ENCODE measurements around the gene PHLPP2.

PHLPP2 gene, protein sequence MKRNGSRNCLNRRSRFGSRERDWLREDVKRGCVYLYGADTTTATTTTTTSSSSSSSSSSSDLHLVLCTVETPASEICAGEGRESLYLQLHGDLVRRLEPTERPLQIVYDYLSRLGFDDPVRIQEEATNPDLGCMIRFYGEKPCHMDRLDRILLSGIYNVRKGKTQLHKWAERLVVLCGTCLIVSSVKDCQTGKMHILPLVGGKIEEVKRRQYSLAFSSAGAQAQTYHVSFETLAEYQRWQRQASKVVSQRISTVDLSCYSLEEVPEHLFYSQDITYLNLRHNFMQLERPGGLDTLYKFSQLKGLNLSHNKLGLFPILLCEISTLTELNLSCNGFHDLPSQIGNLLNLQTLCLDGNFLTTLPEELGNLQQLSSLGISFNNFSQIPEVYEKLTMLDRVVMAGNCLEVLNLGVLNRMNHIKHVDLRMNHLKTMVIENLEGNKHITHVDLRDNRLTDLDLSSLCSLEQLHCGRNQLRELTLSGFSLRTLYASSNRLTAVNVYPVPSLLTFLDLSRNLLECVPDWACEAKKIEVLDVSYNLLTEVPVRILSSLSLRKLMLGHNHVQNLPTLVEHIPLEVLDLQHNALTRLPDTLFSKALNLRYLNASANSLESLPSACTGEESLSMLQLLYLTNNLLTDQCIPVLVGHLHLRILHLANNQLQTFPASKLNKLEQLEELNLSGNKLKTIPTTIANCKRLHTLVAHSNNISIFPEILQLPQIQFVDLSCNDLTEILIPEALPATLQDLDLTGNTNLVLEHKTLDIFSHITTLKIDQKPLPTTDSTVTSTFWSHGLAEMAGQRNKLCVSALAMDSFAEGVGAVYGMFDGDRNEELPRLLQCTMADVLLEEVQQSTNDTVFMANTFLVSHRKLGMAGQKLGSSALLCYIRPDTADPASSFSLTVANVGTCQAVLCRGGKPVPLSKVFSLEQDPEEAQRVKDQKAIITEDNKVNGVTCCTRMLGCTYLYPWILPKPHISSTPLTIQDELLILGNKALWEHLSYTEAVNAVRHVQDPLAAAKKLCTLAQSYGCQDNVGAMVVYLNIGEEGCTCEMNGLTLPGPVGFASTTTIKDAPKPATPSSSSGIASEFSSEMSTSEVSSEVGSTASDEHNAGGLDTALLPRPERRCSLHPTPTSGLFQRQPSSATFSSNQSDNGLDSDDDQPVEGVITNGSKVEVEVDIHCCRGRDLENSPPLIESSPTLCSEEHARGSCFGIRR (N-terminal part only)

DNA sequence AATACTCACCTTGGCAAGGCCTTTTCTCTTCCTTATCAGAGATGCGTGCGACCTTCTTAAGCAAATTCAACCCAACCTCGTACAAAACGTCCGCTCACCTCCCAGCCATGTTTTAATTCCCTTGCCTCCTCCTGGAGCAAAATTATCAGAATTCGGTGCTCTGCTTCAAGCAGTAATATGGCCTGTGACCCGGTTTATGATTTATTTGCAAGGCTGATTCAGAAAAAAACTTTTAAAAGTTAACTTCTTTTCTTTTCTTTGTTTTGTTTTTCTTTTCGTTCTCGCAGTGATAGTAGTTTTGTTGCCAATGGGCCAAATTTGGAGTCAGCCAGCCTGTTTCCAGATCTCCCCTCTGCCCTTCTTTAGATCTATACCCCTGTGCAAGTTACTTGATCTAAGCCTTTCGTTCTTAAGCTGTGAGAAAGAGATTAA is at the start of gene PHLPP2:
Gene PHLPP2 (minus strand): TSS at position 382 of the 432 bp plus-strand sequence. CDS start 9,906 bp downstream, outside the sequence.
- DNase-seq: no peak

DNA sequence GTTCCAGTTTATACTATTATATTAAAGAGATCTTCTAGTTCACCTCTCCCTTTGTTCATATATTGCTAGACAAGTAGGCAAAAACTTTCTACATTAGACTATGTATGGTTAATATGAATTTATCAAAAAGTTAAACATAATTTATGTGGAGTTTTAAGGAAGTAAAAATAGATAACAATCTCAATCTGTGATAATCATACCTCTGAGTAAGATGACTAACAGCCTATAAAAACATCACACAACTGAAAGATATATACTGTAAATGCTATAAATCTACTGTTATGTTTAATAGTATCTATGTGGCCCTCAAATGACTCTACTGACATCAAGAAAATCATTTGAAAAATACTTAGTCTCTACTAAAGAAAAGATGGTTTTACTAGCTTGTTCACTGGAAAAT is 47.1 kb upstream of the PHLPP2 start:
- no peak for DNase-seq

DNA sequence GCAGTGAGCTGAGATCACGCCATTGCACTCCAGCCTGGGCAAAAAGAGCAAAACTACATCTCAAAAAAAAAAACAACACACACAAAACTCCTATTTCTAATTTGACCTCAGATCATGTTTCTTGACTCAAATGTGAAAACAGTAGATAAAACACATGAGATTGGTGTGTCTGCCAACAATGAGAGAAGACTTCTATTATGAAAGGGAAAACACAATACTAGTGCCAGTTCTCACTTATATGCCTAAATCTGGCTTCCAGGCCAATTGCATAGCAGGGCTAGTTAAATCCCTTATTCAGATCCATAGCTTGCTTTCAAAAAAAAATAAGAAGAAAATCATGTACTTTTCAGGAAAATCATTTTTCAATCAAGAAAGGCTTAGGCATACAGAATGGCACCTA is 44.7 kb upstream of the PHLPP2 start:
- DNase-seq: no peak

DNA sequence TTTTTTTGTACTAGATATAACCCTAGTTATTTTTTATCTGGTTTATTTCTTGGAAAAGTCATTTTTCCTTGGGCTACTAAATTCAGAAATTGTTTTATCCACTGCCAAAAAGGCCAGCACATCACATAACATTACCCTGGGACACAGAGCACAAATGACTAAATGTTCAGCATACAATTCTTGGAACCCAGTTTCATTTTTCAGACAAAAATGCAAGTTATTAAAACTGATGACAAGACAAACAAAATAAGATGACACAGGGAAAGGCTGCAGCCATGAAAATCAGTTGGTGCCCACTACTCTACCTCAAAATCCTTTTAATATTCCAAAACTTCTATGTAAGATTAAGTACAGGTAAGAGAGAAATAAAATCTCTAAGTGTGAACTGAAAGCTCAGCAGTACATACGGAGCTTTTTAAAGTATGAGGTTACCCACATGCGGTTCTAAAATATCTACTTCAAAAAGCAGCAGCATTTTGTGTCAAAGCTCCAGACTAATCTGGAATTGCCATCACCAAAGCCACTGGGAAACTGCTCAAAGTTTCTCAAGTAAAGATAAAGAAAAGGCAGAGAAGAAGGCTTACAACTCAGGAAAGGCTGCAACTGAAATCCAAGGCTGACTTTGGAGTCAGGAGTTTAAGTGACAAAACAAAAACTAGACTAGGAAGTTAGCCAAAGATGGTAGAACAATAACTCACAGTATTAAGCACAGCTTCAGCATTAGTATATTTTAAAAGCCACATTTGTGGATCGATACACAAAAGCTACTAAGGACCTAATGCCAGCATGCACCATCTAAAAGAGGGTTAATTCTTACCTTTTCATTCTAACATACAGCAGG is 42.8 kb upstream of the PHLPP2 start:
- no peak for DNase-seq

DNA sequence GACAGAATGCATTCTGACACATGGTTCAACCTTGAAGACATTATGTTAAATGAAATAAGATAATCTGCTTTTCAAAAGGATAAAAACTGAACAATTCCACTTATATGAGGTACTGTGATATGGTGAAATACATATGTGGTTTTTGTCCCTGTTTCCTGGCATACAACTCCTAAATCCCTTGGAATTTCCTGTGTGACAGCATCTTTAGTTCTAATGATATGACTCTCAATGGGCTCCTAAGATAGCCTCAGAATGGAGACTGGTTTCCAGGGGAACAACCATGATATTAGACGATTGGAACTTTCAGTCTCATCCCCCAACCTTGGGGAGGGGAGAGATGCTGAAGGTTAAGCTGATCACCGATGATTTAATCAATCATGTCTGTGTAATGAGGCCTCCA is 37.7 kb upstream of the PHLPP2 start:
- DNase-seq: no peak

DNA sequence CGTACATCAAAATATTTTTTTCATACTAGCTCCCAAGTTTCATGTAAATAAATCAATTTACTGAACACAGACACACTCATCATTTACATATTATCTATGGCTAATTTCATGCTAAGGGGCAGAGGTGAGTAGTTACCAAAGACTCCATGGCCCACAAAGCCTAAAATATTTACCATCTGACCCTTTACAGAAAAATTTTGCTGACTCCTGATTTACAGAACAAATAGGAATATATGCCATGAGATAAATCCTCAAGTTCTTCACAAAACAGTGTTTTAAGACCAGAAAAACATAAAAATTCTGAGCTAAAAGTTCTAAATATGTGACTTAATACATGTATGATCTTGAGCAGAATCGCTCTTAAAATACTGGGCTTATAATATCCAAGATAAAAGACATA is 36.6 kb upstream of the PHLPP2 start:
- DNase-seq: no peak

DNA sequence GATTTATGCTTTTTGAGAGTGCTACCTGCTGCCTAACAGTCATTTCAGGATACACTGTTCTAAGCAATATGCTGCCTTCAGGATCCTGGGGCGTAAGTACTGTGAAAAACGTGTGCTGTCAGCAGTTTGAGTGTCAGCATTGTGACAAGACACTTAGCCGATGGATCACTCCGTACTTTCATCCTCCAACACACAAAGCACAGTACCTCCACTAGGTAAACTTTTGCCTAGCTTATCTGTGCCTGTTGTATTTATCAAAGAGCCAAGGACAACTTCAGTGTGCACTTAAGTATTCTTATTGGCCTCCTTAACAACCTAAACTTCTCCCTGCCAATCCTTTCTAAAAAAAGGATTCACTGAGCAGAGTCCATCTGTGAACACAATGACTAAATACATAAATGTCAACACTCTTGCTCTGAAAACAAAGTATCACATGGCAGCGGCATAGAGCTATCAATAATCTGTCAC is 33.8 kb upstream of the PHLPP2 start:
- no peak for DNase-seq

DNA sequence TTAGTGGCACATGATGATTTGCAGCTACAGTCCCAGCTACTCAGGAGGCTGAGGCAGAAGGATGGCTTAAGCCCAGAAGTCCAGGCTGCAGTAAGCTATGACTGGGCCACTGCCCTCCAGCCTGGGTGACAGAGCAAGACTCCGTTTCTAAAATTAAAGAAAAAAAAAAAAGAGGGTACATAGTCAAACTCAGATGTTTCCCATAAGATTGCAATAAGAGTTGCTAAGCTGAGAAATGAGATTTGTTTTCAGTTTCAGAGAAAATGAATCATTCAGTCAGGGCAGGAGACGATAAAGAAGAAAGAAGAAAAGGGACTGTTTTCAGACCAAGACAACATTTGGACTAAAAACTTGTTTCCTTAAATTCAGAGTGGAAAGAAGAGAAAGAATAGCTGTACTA is 30.2 kb upstream of the PHLPP2 start:
- DNase-seq: no peak

DNA sequence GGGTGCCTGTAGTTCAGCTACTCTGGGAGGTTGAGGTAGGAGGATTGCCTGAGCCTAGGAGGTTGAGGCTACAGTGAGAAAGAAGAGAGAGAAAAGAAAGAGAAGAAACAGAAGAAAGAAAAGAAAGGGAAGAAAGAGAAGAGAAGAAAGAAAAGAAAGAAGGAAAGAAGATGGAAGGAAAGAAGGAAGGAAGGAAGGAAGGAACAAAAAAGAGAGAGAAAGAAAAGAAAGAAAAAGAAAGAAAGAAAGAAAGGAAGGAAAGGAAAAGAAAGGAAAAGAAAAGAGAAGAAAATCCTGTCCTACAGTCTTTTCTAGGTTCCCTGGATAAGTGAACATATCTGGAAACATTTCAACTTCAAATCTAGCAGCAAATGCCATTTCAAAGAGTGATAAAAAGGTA is 29.6 kb upstream of the PHLPP2 start:
- no peak for DNase-seq

DNA sequence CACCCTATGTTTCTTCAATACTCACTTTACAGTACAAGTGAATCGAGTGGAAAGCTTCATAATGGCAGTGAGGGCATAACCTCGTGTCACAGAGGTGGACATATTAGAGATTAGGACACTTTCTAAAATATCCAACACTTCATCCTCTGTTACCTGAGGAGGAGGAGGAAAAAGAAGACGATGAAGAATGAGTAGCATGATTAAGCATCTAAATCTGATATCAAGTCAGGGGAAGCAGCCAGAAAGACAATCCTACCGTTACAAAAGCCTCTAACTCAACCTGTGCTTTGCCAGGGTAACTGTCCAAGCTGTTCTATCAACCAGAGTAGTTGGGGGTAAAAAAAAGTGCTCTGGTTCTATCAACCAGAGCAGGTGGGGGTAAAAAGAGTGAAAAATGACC is 23.7 kb upstream of the PHLPP2 start:
- DNase-seq: no peak

DNA sequence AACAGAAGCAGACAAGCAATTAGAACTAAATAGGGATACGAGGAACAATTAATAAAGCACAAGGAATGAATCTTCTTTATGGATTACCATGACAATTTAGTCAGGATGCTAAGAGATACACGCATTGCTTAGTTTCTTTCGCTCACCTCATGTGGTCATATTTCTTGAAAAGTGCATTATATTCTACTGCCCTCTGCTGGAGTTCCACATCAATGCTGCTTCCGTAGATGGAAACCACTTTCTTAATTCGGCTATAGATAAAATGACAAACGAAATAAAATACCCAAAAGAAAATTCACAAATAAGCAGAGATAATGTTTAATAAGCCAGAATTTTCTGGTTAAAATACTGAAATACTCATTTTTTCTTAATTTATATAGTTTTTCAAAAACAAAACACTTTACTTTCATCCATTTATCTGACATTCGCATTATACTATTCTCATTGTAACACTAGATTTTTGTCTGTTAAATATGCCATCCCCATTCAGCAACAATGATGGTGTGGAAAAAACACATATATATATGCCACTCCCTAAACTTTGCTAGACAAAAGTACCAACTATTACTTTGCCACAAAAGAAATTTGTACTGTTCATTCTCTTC is 22.0 kb upstream of the PHLPP2 start:
- DNase-seq: peak; percentile 26

DNA sequence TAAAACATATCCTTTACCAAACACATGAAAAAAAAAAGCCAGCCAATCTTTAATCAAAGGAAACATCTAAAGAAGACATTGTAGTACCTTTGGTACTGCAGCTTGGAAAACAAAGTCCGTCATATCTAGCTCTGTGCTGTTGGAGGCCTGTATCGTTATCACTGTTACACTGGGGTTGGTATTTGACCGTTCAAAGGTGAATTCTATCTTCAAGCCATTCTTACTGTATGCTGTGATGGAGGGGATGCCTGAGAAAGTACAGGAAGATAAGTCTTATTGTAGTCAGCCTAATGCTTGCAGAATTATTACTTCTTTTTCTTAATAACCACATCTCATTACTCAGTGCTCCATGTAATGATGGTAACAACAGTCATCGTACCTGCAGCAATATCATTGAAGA is 14.4 kb upstream of the PHLPP2 start:
- DNase-seq: no peak

DNA sequence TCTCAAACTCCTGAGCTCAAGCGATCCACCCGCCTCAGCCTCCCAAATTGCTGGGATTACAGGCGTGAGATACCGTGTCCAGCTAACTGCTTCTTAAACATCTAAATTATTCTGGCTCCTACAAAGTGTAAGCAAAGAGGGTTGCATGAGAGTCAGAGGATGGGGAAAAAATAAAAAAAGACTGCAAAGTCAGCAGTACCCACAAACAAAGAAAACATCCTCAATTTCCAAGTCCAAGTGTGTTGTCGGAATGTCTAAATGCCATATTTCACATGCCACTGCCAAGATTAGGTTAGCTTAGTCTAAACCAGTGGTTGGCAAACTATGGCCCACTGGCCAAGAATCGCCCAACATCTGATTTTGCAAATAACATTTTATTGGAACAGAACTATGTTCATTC is 13.0 kb upstream of the PHLPP2 start:
- no peak for DNase-seq

DNA sequence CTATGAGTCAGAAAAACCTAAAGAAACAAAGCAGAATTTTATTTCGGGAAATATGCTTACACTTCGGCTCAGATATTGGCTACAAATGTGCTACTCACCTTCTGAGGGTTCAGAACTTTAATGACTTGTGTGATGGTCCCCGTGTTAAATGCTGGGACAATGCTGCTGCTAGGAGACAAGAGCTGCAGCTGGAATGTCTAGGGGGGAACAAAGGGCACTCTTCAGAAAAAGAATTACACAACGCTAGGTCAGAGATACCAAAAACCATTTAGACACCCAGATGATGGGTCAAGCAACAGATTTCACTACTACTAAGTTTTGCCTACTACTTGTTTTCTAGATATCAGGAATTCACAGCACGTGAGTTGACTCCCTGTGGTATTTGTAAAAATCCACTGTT is 10.0 kb upstream of the PHLPP2 start:
- DNase-seq: no peak

DNA sequence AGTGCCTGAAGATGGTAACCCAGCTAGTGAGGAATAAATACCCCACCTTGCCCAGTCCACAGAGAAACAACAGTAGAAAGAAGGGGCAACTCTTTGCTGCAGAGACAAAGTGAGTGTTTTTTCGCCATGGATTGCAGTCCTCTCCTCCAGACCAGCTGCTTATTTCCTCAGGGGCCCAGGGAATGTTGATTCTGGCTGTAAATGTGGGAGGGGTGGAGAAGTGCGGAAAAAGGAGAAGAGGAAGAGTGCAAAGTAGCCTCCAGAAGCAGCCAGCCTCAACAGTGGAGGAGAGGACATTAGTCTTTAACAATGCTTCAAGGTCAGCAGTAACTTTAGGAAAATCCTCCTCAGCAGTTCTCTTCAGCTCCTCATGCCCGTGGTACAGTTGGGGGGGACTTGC is 8.1 kb upstream of the PHLPP2 start:
- no peak for DNase-seq

DNA sequence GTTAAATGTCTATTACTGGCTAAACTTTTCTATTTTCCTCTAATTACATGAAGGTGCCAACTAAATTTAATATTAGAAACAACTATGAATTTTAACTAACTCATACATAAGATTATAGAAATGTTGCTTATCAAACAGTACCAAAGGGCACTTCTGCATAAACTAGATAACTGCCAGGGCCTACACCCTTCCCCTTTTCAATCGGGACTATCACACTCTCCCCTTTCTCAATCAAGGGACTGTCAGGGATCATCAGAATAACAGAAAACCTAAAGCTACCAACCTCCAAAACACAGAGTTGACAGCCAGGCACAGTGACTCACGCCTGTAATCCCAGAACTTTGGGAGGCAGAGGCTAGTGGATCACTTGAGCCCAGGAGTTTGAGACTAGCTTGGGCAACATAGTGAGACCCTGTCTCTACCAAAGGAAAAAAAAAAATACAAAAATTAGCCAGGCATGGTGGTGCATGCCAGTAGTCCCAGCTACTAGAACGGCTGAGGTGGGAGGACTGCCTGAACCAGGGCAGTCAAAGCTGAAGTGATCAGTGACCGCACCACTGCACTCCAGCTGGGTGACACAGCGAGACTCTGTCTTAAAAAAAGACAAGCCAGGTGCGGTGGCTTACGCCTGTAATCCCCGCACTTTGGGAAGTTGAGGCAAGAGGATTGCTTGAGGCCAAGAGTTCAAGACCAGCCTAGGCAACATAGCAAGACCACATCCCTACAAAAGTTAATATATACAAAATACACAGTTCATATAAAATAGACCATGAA is 3.2 kb upstream of the PHLPP2 start:
- DNase-seq: no peak

DNA sequence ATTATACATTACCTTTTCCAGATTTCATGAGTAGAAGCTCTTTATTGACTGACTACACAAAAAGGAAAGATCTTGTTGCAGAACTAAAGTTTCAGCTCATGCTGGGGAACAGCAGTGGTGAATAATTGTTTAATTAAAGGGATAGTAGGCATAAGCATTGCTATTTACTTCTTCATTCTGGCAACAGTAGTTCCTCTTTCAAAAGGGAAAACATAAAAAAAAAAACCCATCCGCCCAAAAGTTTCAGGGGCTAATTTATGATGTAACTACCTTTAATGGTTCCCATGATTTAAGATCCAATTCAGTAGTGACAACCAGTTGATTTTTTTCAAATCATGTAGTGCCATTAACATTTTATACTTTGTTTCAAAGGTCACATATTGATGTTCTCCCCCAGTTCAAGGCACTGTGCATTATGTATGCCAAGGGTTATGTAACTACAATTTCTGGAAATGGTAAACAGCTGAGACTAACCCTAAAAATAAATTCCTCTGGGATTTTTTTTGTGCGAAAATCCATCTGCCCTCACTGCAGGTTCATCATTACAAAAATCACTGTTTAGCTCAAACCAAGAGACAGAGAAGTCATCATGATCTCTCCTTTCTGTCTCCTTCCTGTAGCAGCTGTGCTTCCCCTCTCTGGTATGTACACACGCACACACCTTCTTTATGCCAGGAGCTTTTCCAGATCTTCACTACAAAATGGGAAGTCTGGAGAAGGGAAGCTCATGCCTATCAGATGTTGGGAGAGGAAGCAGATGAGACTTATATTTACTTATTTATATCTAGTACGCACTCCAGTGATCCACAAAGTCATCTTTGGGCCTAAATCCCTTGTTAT is 2.2 kb upstream of the PHLPP2 start:
- DNase-seq: no peak

DNA sequence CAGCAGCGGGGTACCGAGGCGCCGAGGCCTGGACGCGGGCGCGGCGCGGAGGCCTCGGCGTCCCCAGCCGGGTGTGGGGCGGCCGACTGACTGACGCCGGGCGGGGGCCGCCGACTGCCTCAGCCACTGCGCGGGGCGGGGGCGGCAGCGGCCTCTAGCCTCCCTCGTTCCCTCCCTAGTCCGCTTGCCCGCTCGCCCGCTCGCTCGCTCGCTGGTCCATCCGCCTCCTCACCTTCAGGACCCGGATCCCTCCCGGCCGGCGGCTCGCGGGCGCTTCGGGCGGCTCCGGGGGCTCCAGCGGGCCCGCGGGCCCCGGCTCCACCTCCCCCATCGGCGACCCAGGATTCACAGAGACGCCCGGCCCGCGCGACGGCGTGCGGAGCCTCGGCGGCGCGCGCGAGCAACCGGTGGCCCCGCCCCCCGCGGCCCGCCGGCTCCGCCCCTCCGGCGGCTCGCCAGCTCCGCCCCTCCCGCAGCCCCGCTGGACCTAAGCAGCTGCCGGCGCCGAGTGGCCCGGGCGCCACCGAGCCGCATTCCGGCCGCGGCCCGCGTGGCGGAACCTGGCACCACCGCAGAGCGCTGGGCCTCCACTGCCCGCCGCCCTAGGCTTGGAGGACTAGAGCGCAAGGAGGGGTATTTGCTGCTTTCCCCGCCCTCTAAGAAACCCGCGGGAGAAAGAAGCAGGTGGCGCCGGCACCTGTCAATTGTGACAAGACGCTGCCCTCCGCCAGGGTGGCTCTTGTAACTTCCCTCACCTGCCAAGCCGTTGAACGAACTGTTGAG is 773 bp downstream of the PHLPP2 start:
- peak; percentile 76 for DNase-seq
